HG03469 (cell line): ENCODE data around the gene RAPGEF6.
"Not testable (repeated sequence)": the region's sequence is repeated elsewhere in the genome, so short reads cannot be mapped to it uniquely, and the experiment has no call there.

Source experiments
- ATAC-seq: cut with Tn5 transposase; IDR thresholded peaks from one replicate; pipeline ENCODE4 v1.9.1; 2021; ENCODE audit warnings: mild to moderate bottlenecking, moderate library complexity, moderate number of reproducible peaks; ENCODE audit not compliant: unreplicated experiment

The RAPGEF6 gene

DNA sequence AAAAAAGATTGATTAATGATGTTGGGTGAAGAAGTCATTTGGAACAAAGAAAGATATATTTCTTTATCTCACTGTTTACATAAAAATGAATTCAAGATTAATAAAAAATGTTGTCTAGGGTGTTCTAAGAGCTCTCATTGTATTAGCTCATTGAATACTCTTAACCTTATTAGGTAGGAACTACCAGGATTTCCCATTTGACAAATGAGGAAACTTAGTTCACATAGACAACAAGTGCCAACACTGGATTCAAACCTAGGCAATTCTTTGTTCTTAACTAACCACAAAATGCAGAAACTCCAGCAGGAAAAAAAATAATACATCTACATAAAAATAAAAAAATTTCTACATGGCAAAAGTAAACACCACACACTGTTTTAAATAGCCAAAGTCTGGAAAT is 175.8 kb downstream of the RAPGEF6 start:
- no peak for ATAC-seq

DNA sequence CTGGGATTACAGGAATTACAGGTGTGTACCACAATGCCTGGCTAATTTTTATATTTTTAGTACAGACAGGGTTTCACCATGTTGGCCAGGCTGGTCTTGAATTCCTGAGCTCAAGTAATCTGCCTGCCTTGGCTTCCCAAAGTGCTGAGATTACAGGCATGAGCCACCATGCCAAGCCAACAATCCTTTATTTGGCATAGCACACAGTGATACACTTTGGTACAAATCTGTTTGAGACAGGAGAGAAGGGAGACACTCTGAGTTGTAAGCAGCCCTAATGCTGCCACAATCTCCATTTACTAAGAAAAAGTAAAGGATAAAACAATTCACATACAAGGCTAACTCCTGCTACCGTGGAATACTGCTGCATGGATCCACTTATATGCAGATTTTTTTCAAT is 177.8 kb downstream of the RAPGEF6 start:
- no peak for ATAC-seq

GRCh38 chr5:131450941-131451340 is 184.1 kb downstream of the RAPGEF6 start:
- no peak for ATAC-seq

- no peak for ATAC-seq
Observed at GRCh38 chr5:131441184-131441583, 193.8 kb downstream of the RAPGEF6 start.

DNA sequence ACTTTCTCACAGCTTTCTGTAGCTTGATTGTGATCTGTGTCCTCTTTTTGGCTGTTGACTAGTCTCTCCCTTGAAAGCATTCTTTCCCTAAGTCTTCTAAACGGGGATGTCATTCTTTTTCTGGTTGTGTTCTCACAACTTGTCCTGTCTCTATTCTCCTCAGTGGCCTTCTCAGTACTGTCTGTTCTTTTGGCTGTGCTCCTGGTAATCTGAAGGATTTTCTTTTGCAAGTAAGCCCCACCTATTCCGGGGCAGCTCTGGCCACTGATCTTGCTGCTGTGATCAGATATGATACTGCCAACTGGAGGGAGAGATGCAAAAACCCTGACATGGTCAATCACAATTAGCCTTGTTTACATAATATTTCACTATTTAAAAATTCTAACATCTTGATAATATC is 198.9 kb downstream of the RAPGEF6 start:
- ATAC-seq: no peak

- no peak for ATAC-seq
Observed at GRCh38 chr5:131433109-131433508, 201.9 kb downstream of the RAPGEF6 start.

- no peak for ATAC-seq
Observed at GRCh38 chr5:131431794-131432193, 203.2 kb downstream of the RAPGEF6 start.

DNA sequence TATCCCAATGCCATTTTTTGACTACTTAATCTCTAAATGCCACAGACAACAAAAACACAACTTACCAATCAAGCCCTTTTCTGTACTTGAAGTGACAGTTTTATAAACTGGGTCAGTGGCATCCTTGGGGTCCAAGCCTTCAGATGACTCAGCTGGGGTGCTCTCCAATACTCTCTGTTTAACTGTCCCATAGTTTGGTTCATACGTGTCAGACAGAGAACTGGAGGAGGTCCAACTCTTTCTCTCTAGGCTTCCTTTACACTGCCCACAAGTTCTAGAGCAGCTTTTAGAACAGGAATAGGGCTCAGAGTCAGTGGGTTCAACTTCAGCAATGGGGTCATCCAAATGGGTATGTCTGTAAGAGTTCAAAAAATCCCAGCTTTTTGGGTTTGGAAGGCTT is 204.2 kb downstream of the RAPGEF6 start:
- no peak for ATAC-seq

GRCh38 chr5:131426011-131426410 is 209.0 kb downstream of the RAPGEF6 start:
- ATAC-seq: no peak

GRCh38 chr5:131423056-131423455 is 212.0 kb downstream of the RAPGEF6 start:
- no peak for ATAC-seq

GRCh38 chr5:131419877-131420276 is 215.2 kb downstream of the RAPGEF6 start:
- ATAC-seq: no peak

- no peak for ATAC-seq
Observed at GRCh38 chr5:131418846-131419245, 216.2 kb downstream of the RAPGEF6 start.

DNA sequence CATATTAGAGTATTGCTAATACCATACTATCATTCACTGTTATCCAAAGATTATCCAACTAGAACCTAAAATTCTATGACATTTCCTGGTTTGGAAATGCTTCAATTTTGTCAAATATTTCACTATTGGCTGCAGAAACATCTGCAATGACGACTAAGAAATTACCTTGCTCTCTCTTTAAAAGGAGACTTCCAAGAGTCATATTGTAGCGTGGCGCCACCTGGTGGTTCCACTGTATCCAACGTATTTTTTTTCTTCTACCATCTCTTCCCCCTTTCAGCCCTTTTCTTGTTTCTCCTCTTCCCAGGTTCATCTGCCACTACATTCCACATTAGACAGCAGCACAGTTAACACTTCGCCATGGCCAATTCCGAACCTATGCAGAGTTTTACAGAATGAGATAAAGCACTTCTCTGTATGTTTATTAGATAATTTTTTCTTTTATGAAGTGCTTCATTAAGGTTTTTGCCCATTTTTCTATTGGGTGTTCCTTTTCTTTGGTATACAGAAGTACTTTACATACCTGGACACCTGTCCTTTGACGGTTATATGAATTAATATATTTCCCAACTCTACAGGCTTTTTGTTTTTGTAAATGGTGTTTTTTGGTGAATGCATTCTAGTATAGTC is 217.7 kb downstream of the RAPGEF6 start:
- ATAC-seq: peak; percentile 13

DNA sequence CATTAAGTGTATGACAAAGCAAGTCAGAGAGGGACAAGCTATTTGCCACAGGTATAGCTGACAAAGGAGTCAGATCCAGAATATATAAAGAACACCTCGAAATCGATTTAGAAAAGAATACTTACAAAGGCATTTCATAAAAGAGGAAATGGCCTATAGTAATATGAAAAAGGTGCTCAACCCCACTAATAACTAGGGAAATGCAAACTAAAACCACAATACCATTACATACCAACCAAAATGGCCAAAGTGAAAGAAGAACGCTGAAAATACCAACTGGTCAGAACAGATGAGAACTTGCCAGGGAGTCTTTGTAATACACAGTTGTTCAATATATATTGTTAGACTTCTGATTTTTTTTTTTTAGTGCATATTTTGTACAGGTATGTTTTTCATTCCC is 218.3 kb downstream of the RAPGEF6 start:
- ATAC-seq: peak; percentile 43

- peak; percentile 57 for ATAC-seq
Observed at GRCh38 chr5:131413605-131414559, 221.1 kb downstream of the RAPGEF6 start.

DNA sequence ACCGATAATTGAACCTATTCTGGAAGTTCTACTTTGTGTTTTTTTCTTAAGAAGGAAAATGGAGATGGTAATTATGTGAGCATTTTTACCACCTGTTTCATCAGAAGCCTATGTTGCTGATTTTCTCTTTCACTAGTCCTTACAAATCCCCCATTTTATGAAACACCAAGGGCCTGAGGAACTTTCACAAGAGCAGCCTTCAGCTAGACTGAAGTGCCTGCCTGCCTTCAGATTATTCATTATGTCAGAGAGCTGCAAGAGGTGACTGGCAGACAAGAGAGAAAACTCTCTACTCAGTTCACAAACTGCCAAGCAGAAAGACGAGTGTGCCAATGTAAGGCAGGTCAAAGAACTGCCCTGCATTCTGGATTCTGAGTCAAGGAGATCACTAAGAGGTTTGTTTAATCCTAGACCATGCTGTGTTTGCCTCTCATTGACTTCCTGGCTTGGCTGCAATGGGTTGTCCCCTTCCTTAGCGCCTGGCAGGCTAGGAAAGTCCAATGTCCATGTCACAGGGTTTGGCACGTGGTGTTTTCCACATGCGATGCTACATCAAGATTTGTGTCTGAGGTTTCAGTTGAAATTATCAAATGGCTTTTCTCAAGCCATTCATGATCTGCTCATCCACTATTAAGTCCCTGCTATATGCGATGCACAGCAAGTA is 227.9 kb downstream of the RAPGEF6 start:
- no peak for ATAC-seq

- no peak for ATAC-seq
Observed at GRCh38 chr5:131406076-131406475, 229.0 kb downstream of the RAPGEF6 start.

DNA sequence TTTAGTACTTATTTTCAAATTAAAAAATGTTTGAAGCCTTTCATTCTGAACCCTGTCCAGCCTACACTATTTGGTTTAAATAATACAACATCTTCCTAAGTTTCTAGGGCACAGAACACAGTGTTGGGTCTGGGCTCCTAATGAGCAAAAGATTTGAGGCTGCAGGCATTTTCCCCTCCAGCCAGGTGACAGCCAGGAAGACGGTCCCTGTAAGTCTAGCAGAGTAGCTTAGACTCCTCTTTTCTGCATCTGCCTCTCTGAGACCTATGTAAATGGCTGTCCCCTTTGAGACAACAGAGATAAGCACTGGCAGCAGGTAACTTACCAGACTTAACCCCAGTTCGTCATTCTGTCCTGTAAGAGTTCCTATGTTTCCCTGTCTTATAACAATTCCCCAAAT is 229.4 kb downstream of the RAPGEF6 start:
- ATAC-seq: no peak

GRCh38 chr5:131400585-131400984 is 234.4 kb downstream of the RAPGEF6 start:
- no peak for ATAC-seq

GRCh38 chr5:131399007-131399406 is 236.0 kb downstream of the RAPGEF6 start:
- not testable (repeated sequence) for ATAC-seq

DNA sequence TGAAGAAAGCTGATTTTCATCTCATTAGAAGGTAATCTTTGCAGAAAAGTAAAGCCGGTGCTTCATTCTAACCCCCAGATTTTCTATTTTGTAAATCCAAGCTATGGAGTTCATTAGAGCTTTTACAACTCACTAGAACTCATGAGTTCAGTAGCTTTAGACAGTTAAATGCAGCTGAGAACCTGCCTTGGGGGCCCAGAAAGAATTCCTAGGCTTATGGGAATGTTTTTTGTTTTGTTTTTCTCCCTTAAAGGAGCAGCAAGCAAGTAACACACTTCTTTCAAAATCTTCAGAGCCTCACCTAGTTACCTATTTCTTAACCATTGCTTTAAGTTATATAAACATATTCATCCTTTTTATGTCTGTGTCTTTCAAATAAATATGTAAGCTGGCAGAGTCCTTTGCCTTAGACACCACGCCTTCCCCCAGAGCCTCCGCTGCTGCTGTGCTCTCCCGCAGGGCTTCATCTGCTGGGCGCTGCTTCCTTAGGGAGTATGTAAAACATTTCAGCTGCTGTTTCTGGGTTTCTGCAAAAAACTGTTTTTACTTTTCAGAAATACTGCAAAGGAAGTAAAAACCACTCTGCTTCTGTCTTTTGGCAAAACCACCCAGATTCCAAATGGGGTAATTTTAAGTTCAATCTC is 238.3 kb downstream of the RAPGEF6 start:
- no peak for ATAC-seq
